GM18951 (cell line): ENCODE data around the gene SLC12A8.

ENCODE experiments used
- POLR2A ChIP-seq: IDR thresholded peaks from 4 replicates; pipeline ENCODE4 v1.6.1; 2011; ENCODE audit warnings: mild to moderate bottlenecking; ENCODE audit not compliant: insufficient read length, insufficient read depth; ENCODE audit errors: extremely low read depth
- in situ Hi-C: fragments of 300-500 bp; cut with MboI; formaldehyde crosslinking; loops from one replicate; pipeline ENCODE4 v1.12.0; 2022; ENCODE audit warnings: low sequenced_read_pairs, mixed read lengths, inconsistent platforms; ENCODE audit not compliant: unreplicated experiment

The SLC12A8 gene

DNA sequence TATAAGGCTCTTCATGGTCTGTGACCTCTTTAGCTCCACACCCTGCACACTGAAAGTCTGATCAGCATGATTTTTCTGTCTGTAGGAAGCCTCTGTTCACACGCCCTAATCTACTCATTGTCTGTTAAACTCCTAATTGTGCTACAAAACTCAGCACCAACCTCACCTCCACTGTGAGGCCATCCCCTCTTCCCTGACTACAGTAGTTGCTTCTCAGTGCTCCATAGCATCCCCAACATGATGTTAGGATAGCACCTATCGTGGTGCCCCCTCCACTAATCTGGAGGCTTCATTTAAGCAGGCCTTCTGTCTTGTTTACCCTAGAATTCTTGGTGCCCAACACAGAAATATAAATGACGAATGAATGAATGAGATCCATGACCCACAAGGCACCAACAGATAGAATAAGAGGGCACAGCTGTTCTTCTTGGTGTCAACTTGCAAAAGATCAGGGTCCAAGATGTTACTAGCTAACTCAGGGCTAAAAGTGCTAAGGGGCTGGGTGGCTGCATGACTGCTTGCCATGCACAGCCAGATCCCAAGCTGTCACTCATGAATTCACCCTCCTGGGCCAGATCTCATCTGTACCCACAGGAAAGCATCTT lies 101.6 kb downstream of the SLC12A8 start:
- no peak for TF ChIP-seq POLR2A
- in situ Hi-C loops, result no loop called here

GRCh38 chr3:125110016-125110875 lies 102.3 kb downstream of the SLC12A8 start:
- in situ Hi-C loops, result no loop called here
- TF ChIP-seq POLR2A, result no peak

DNA sequence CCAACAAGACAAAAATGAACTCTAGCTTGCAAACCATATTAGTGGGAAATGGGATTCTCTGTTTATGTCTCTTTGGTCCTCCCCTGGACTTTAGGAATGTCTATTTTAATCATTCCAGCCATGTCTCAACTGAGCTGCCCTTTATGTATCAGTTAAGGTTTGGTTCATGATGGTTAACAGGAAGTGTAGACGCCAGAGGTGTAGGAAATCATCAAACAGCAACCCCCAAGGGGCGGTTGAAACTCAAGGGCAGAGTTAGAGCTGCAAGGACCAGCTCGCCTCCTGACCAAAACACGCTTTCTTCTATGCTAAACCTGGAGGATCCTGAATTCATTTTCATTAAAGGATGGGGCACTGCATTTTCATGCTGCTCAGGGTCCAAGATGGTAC lies 103.0 kb downstream of the SLC12A8 start:
- TF ChIP-seq POLR2A, result no peak
- in situ Hi-C loops, result no loop called here

- in situ Hi-C loops, result no loop called here
Measured at GRCh38 chr3:125108833-125109535, 103.6 kb downstream of the SLC12A8 start.

DNA sequence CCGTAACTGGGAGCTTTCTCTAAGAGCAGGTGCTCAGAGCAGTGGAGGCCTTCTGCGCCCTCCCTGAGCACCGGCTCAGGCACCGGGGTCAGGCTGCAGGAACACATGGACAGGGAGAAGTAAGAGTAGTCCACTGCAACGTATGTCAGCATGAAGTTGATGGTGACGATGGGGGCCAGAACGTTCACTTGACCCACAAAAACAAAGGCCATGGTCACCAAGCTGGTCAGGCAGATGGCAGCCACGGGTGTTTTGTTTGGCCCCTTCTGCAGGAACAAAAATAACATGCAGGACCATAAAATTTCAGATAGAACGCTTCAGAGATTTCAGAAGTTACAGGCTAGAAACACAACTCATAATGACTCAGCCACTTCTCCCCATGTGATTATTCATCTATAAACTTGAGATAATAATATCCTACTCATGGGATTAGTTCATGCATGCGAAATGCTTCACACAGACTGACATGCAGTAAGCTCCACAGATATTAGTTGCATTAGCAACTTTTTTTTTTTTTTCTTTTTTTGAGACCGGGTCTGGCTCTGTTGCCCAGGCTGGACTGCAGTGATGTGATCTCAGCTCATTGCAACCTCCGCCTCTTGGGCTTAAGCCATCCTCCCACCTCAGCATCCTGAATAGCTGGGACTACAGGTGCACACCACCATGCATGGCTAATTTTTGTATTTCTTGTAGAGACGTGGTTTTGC lies 104.5 kb downstream of the SLC12A8 start:
- no peak for TF ChIP-seq POLR2A
- in situ Hi-C loops, result no loop called here

More at GRCh38 chr3:125108833-125109535, 103.6 kb downstream of the SLC12A8 start:
- no peak for TF ChIP-seq POLR2A

- in situ Hi-C loops, result no loop called here
- no peak for TF ChIP-seq POLR2A
Measured at GRCh38 chr3:125107363-125107762, 105.2 kb downstream of the SLC12A8 start.

GRCh38 chr3:125105116-125105515 lies 107.4 kb downstream of the SLC12A8 start:
- in situ Hi-C loops, result no loop called here
- TF ChIP-seq POLR2A, result no peak

DNA sequence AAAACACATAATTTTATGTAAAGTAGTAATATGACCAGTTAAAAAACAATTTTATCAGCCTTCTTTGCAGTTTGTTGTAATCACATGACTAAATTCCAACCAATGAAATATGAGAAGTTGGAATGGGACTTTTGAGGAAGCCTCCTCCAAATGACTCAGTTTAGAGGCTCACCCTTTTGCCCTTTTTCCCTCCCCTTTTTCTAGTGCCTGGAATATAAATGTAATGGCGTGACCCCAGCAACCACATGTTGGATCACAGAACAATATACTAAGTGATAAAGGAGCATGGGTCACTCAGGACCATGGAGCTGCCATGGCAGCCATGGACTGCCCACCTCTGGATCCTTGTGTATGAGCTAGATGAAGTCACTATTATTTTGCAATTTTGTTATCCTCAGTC lies 107.9 kb downstream of the SLC12A8 start:
- in situ Hi-C loops, result no loop called here
- TF ChIP-seq POLR2A, result no peak

DNA sequence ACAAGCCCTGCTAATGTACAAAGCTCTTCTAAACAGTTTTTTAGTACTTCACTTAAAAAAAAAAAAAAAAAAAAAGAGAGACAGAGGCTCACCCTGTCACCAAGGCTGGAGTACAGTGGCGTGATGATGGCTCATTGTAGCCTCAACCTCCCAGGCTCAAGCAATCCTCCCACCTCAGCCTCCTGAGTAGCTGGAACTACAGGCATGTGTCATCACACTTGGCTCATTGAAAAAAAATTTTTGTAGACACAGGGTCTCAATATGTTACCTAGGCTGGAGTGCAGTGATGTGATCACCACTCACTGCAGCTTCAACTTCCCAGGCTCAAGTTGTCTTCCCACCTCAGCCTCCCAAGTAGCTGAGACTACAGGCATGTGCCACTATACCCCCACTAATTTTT lies 109.1 kb downstream of the SLC12A8 start:
- in situ Hi-C loops, result no loop called here

DNA sequence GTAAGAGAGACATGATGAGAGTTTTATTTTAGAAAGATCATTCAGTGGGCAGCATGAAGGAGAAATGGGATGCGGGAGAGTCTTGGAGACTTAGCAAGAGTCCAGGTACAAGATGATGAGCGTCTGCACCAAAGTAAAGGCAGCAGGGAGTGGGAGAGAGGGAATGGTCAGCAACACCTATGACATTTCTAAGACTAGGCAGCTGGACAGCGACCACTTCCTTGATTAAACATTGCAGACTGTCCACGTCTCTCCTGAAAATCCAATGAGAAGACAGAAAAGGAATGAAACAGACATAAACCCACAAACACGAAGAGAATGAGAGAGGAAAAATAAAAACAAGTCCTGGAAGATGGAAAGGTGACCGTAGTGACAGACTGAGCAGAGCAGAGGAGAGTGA lies 110.1 kb downstream of the SLC12A8 start:
- in situ Hi-C loops, result no loop called here
- TF ChIP-seq POLR2A, result no peak

More for the DNA sequence above, 109.1 kb downstream of the SLC12A8 start:
- no peak for TF ChIP-seq POLR2A

GRCh38 chr3:125098611-125099291 lies 113.8 kb downstream of the SLC12A8 start:
- no peak for TF ChIP-seq POLR2A
- in situ Hi-C loops, result no loop called here

GRCh38 chr3:125090649-125091048 lies 121.9 kb downstream of the SLC12A8 start:
- in situ Hi-C loops, result no loop called here
- no peak for TF ChIP-seq POLR2A
